MM.1S (cell line): ENCODE data around the gene PGS1.

Source experiments
- DNase-seq: peaks from one replicate; pipeline ENCODE4 v3.0.0-alpha.2; 2015
- H2AFZ ChIP-seq: fragments of 300-600 bp; sonication (generic); 2 replicates; pipeline ENCODE4 v1.6.0; 2016; ENCODE audit warnings: antibody characterized with exemption, low read length
- H3F3A ChIP-seq: fragments of 300-600 bp; sonication (generic); 2 replicates; pipeline ENCODE4 v1.6.1; 2016; ENCODE audit warnings: mild to moderate bottlenecking, antibody characterized with exemption, low read length, moderate library complexity, mixed read lengths; ENCODE audit not compliant: insufficient read depth
- H3K27ac ChIP-seq: fragments of 300-600 bp; sonication (generic); 2 replicates; pipeline ENCODE4 v1.5.1; 2016; ENCODE audit warnings: mild to moderate bottlenecking, low read length
- H3K27me3 ChIP-seq: fragments of 300-600 bp; sonication (generic); replicated peaks from 2 replicates; pipeline ENCODE4 v1.6.0; 2016; ENCODE audit warnings: low read length; ENCODE audit not compliant: insufficient read depth
- H3K36me3 ChIP-seq: fragments of 300-600 bp; sonication (generic); replicated peaks from 2 replicates; pipeline ENCODE4 v1.6.1; 2016; ENCODE audit warnings: mild to moderate bottlenecking, low read length, mixed read lengths; ENCODE audit not compliant: insufficient read depth
- H3K4me1 ChIP-seq: fragments of 300-600 bp; sonication (generic); 2 replicates; pipeline ENCODE4 v1.6.1; 2016; ENCODE audit warnings: low read length, mixed read lengths
- H3K4me2 ChIP-seq: fragments of 300-600 bp; sonication (generic); 2 replicates; pipeline ENCODE4 v1.6.0; 2016; ENCODE audit warnings: low read depth, low read length
- H3K4me3 ChIP-seq: fragments of 300-600 bp; sonication (generic); 2 replicates; pipeline ENCODE4 v1.5.1; 2016; ENCODE audit warnings: low read length, mixed read lengths
- H3K79me2 ChIP-seq: fragments of 300-600 bp; sonication (generic); 2 replicates; pipeline ENCODE4 v1.6.1; 2016; ENCODE audit warnings: mixed run types, low read length, mixed read lengths
- H3K9ac ChIP-seq: fragments of 300-600 bp; sonication (generic); 2 replicates; pipeline ENCODE4 v1.6.1; 2016; ENCODE audit warnings: low read length, mixed read lengths
- H3K9me2 ChIP-seq: fragments of 300-600 bp; sonication (generic); replicated peaks from 2 replicates; pipeline ENCODE4 v1.6.1; 2016; ENCODE audit warnings: mild to moderate bottlenecking, low read length, mixed read lengths; ENCODE audit not compliant: insufficient read depth
- H3K9me3 ChIP-seq: fragments of 300-600 bp; sonication (generic); replicated peaks from 2 replicates; pipeline ENCODE4 v1.6.1; 2016; ENCODE audit warnings: mild to moderate bottlenecking, low read length, mixed read lengths; ENCODE audit not compliant: insufficient read depth
- H4K20me1 ChIP-seq: fragments of 300-600 bp; sonication (generic); 2 replicates; pipeline ENCODE4 v1.6.1; 2016; ENCODE audit warnings: mild to moderate bottlenecking, low read length, moderate library complexity, mixed read lengths; ENCODE audit not compliant: insufficient read depth
- CTCF ChIP-seq: fragments of 300-600 bp; sonication (generic); IDR thresholded peaks from 2 replicates; pipeline ENCODE4 v1.5.1; 2016; ENCODE audit warnings: antibody characterized with exemption, low read length, mixed read lengths
- EZH2 ChIP-seq: fragments of 300-600 bp; sonication (generic); optimal IDR thresholded peaks from 2 replicates; pipeline ENCODE3; 2017; ENCODE audit warnings: low read depth, mild to moderate bottlenecking, antibody characterized with exemption, low read length, mixed read lengths
- EZH2phosphoT487 ChIP-seq: fragments of 300-600 bp; sonication (generic); IDR thresholded peaks from 2 replicates; pipeline ENCODE4 v1.6.1; 2018; ENCODE audit warnings: antibody characterized with exemption, low read length

Gene PGS1

GRCh38 chr17:78434455-78435329 is 56.2 kb downstream of the PGS1 start:
- no peaks in the 10 kb centered on the region for H3K9me3 ChIP-seq
- H3F3A ChIP-seq = no peaks in the 10 kb centered on the region
- peaks cover 10% of the 10 kb centered on the region; the same call in 1 of the 2 replicates for H3K27me3 ChIP-seq
- H2AFZ ChIP-seq = no peak overlapping the region
- TF ChIP-seq CTCF (no peak), EZH2phosphoT487 (no peak), EZH2 (no peak)
- no peak overlapping the region for H3K27ac ChIP-seq
- no peak overlapping the region for H3K4me2 ChIP-seq
- H4K20me1 ChIP-seq = no peaks in the 10 kb centered on the region
- no peak overlapping the region for H3K9ac ChIP-seq
- H3K4me1 ChIP-seq = no peaks in the 10 kb centered on the region
- H3K9me2 ChIP-seq = no peaks in the 10 kb centered on the region
- no peaks in the 10 kb centered on the region for H3K79me2 ChIP-seq
- DNase-seq = no peak
- no peak overlapping the region for H3K4me3 ChIP-seq
- H3K36me3 ChIP-seq = no peaks in the 10 kb centered on the region

- Histone ChIP-seq H3K4me1 (no peaks in the 10 kb centered on the region), H2AFZ (no peak overlapping the region), H3K9me3 (no peaks in the 10 kb centered on the region), H4K20me1 (no peaks in the 10 kb centered on the region), H3K9me2 (no peaks in the 10 kb centered on the region), H3K27me3 (peaks cover 10% of the 10 kb centered on the region; the same call in 1 of the 2 replicates), H3K4me2 (no peak overlapping the region), H3F3A (no peaks in the 10 kb centered on the region), H3K9ac (no peak overlapping the region), H3K79me2 (no peaks in the 10 kb centered on the region), H3K27ac (no peak overlapping the region), H3K4me3 (no peak overlapping the region), H3K36me3 (no peaks in the 10 kb centered on the region)
- TF ChIP-seq EZH2 = no peak
- no peak for TF ChIP-seq EZH2phosphoT487
- TF ChIP-seq CTCF = no peak
- DNase-seq = no peak
Measured at GRCh38 chr17:78435330-78436005, 57.0 kb downstream of the PGS1 start.

GRCh38 chr17:78437508-78438169 is 59.2 kb downstream of the PGS1 start:
- no peak overlapping the region for H3K4me2 ChIP-seq
- no peak overlapping the region for H3K4me3 ChIP-seq
- no peaks in the 10 kb centered on the region for H4K20me1 ChIP-seq
- TF ChIP-seq EZH2 = no peak
- no peaks in the 10 kb centered on the region for H3F3A ChIP-seq
- no peaks in the 10 kb centered on the region for H3K9me3 ChIP-seq
- no peaks in the 10 kb centered on the region for H3K79me2 ChIP-seq
- H3K36me3 ChIP-seq = no peaks in the 10 kb centered on the region
- H3K27ac ChIP-seq = no peak overlapping the region
- H2AFZ ChIP-seq = no peak overlapping the region
- peaks cover 25% of the 10 kb centered on the region for H3K27me3 ChIP-seq
- no peak overlapping the region for H3K9ac ChIP-seq
- DNase-seq = no peak
- H3K9me2 ChIP-seq = no peaks in the 10 kb centered on the region
- H3K4me1 ChIP-seq = no peaks in the 10 kb centered on the region
